Kidney (tissue), 14 donors: ENCODE measurements around the gene B4GAT1. TPM values are rescaled to one million over a fixed set of nuclear protein-coding genes. Genes with fewer than 3 reads are reported as not detected.

ENCODE experiments used
- DNase-seq, 5 donors: peaks; one replicate each; pipeline ENCODE4 v3.0.0-alpha.2; 2013 to 2020
- FAIRE-seq: peaks from 2 replicates; lab custom pipeline; 2012; peaks lifted over from hg19 to GRCh38; lab: Jason Lieb, UNC
- H3K27ac ChIP-seq, 2 donors: one replicate each; pipeline ENCODE4 v1.7.0; 2013; ENCODE audit warnings: low read depth in 2 of 2, low read length in 2 of 2, inconsistent platforms in 1 of 2
- H3K27me3 ChIP-seq: one replicate; pipeline ENCODE4 v1.7.1; 2013; ENCODE audit warnings: low read length, inconsistent platforms; ENCODE audit not compliant: control insufficient read depth, insufficient read depth
- H3K36me3 ChIP-seq, 3 donors: one replicate each; pipeline versions ENCODE4 v1.7.0 to v1.7.1; 2013; ENCODE audit warnings: low read length in 3 of 3, control low read depth in 1 of 3, inconsistent platforms in 1 of 3; ENCODE audit not compliant: insufficient read depth in 3 of 3, control insufficient read depth in 2 of 3
- H3K4me1 ChIP-seq, 3 donors: one replicate each; pipeline versions ENCODE4 v1.7.0 to v1.7.1; 2013; ENCODE audit warnings: low read length in 3 of 3, inconsistent platforms in 1 of 3, low read depth in 1 of 3; ENCODE audit not compliant: control insufficient read depth in 2 of 3, insufficient read depth in 2 of 3
- H3K4me3 ChIP-seq, 3 donors: one replicate each; pipeline versions ENCODE4 v1.7.0 to v1.8.1; 2013; ENCODE audit warnings: low read length in 3 of 3, control low read depth in 1 of 3, inconsistent platforms in 1 of 3
- H3K9ac ChIP-seq, 3 donors: one replicate each; pipeline versions ENCODE4 v1.7.0 to v1.7.1; 2013; ENCODE audit warnings: low read length in 3 of 3, control low read depth in 1 of 3, inconsistent platforms in 1 of 3
- H3K9me3 ChIP-seq, 3 donors: one replicate each; pipeline versions ENCODE4 v1.7.0 to v1.7.1; 2013; ENCODE audit warnings: low read length in 3 of 3, control low read depth in 1 of 3, inconsistent platforms in 1 of 3; ENCODE audit not compliant: control insufficient read depth in 2 of 3, insufficient read depth in 1 of 3
- intact Hi-C: fragments of 100-400 bp; cut with DNase I; formaldehyde crosslinking; loops from one replicate; pipeline ENCODE4 v1.11.1; 2022
- polyA plus RNA-seq: library from polyadenylated mRNA; stranded (reverse); fragments of 350-450 nt; fragmentation: Illumina TruSeq; extraction: RNeasy Lipid Tissue Mini Kit (QIAGEN cat#74804); gene quantifications from one replicate; pipeline ENCODE4 v1.2.3, GENCODE V29; 2014; ENCODE audit warnings: low read depth, low replicate concordance; ENCODE audit not compliant: insufficient read depth
- total RNA-seq: library from RNA; stranded (reverse); fragmentation: NEBNext Ultra II Directional; extraction: Animal tissue kit (Norgen Biotek cat#: 25700); gene quantifications from one replicate; pipeline ENCODE4 v1.2.1, GENCODE V29; 2021
- TF ChIP-seq, protein P1 (sequence below): IDR thresholded peaks from 3 replicates; pipeline ENCODE4 v1.5.1; 2012; ENCODE audit warnings: mild to moderate bottlenecking, moderate library complexity, borderline replicate concordance; ENCODE audit not compliant: insufficient read depth; ENCODE audit errors: extremely low read depth
- donor health status: control.
- donor health status: control.
- donor health status: control.
- donor health status: control.
- donor health status: control.
- donor health status: DM: yes; HTN: yes; CAD: no.
- donor health status: Normal renal cell carcinoma (clear cell type).

Gene B4GAT1
- total and polyA plus RNA-seq, 2 donors from 2014 or later: 21.7 to 59.9 TPM

- intact Hi-C loops: no loop called here
- peaks cover 0 to 8% (median 2%) of the 10 kb centered on the region in 3 donors for H3K4me1 ChIP-seq
- peaks cover 0 to 5% (median 1%) of the 10 kb centered on the region in 3 donors for H3K36me3 ChIP-seq
- no peaks in the 10 kb centered on the region for H3K27me3 ChIP-seq
- TF ChIP-seq, protein P1, sequence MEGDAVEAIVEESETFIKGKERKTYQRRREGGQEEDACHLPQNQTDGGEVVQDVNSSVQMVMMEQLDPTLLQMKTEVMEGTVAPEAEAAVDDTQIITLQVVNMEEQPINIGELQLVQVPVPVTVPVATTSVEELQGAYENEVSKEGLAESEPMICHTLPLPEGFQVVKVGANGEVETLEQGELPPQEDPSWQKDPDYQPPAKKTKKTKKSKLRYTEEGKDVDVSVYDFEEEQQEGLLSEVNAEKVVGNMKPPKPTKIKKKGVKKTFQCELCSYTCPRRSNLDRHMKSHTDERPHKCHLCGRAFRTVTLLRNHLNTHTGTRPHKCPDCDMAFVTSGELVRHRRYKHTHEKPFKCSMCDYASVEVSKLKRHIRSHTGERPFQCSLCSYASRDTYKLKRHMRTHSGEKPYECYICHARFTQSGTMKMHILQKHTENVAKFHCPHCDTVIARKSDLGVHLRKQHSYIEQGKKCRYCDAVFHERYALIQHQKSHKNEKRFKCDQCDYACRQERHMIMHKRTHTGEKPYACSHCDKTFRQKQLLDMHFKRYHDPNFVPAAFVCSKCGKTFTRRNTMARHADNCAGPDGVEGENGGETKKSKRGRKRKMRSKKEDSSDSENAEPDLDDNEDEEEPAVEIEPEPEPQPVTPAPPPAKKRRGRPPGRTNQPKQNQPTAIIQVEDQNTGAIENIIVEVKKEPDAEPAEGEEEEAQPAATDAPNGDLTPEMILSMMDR: no peak
- H3K4me3 ChIP-seq: peak overlapping the region in 1 of 3 donors; percentile 42
- no peak overlapping the region for H3K9ac ChIP-seq
- H3K27ac ChIP-seq: no peak overlapping the region
- peak in 2 of 5 donors; percentile 51 to 79 for DNase-seq
- no peak for FAIRE-seq
- no peaks in the 10 kb centered on the region for H3K9me3 ChIP-seq
Observed at GRCh38 chr11:66334605-66335442, 12.6 kb downstream of the B4GAT1 start.

GRCh38 chr11:66333896-66334604, 13.4 kb downstream of the B4GAT1 start:
- DNase-seq (peak in 2 of 5 donors; percentile 33 to 61), FAIRE-seq (no peak)
- no peaks in the 10 kb centered on the region for H3K9me3 ChIP-seq
- no peak overlapping the region for H3K9ac ChIP-seq
- TF ChIP-seq, protein P1: no peak
- no peak overlapping the region for H3K27ac ChIP-seq
- no peaks in the 10 kb centered on the region for H3K27me3 ChIP-seq
- peaks cover 0 to 8% (median 2%) of the 10 kb centered on the region in 3 donors for H3K4me1 ChIP-seq
- H3K4me3 ChIP-seq: no peak overlapping the region
- peaks cover 0 to 2% (median 0%) of the 10 kb centered on the region in 3 donors for H3K36me3 ChIP-seq
- intact Hi-C loops: no loop called here

DNA sequence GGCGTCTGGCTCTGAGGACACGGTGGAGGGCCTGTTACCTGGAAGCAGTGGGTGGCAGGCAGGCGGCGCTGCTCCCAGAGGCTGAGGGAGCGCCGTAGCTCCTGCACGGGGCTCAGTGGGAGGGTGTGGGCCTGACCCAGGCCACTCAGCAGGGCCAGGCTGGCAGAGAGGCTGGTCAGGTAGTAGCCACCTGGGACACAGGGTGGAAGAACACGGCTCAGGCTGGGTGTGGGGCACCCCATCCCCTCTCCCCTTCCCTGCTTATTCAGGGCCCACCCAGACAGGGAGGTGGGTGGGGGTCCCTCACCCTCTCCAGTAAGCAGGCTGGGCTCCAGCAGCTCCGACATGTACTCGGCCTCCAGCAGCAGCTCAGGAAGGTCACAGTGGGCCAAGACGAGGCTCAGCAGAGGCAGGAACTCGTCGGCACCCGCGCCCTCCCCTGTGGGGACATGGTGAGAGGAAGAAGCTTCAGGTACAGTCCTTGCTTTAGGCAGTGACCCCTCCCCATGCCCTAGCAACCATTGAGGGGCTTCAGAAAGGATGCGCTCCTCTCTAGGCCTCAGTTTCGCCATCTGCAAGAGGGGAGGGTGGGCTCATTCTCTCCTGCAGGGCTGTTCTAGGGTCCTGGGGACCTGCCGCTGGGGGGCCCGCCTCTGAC, 14.1 kb downstream of the B4GAT1 start:
- H3K4me1 ChIP-seq: peaks cover 2 to 13% (median 4%) of the 10 kb centered on the region in 3 donors
- no peaks in the 10 kb centered on the region for H3K36me3 ChIP-seq
- intact Hi-C loops: no loop called here
- H3K9ac ChIP-seq: no peak overlapping the region
- H3K27ac ChIP-seq: no peak overlapping the region
- no peaks in the 10 kb centered on the region for H3K27me3 ChIP-seq
- no peak for FAIRE-seq
- H3K9me3 ChIP-seq: no peaks in the 10 kb centered on the region
- peak in 1 of 5 donors; percentile 51 for DNase-seq
- H3K4me3 ChIP-seq: no peak overlapping the region
- TF ChIP-seq, protein P1: no peak
